Bronchial epithelial cell (primary cell): Measurements from ENCODE around the gene TMEM179. TPM values are rescaled to one million over a fixed set of nuclear protein-coding genes. Genes with fewer than 3 reads are reported as not detected.
A peak's percentile ranks its signal among the peaks of the same experiment; 100 is the strongest.

Source experiments
- DNase-seq: peaks from one replicate; pipeline ENCODE4 v3.0.0-alpha.2; 2010; ENCODE audit warnings: low read depth
- FAIRE-seq: peaks from 2 replicates; lab custom pipeline; 2011; peaks lifted over from hg19 to GRCh38; lab: Jason Lieb, UNC
- H3K27me3 ChIP-seq: 2 replicates; pipeline ENCODE4 v1.5.1; 2011; ENCODE audit warnings: low read length; ENCODE audit not compliant: control insufficient read depth, insufficient read depth
- H3K36me3 ChIP-seq: 2 replicates; pipeline ENCODE4 v1.5.1; 2011; ENCODE audit warnings: low read length; ENCODE audit not compliant: control insufficient read depth, insufficient read depth
- H3K4me3 ChIP-seq: 2 replicates; pipeline ENCODE4 v1.5.1; 2011; ENCODE audit warnings: mild to moderate bottlenecking, low read depth, low read length, control low read depth
- total RNA-seq: library from RNA; depleted of rRNA; stranded (reverse); fragments of >200 nt; gene quantifications from 2 replicates; pipeline ENCODE4 v1.2.1, GENCODE V29; 2014
- TF ChIP-seq, protein P1 (sequence below): IDR thresholded peaks from 2 replicates; pipeline ENCODE4 v1.5.1; 2011; ENCODE audit warnings: mild to moderate bottlenecking, moderate library complexity, low read length, control low read depth, inconsistent platforms; ENCODE audit not compliant: insufficient read depth, severe bottlenecking

Gene TMEM179
- total RNA-seq, 1 donor from 2014 or later: not detected

DNA sequence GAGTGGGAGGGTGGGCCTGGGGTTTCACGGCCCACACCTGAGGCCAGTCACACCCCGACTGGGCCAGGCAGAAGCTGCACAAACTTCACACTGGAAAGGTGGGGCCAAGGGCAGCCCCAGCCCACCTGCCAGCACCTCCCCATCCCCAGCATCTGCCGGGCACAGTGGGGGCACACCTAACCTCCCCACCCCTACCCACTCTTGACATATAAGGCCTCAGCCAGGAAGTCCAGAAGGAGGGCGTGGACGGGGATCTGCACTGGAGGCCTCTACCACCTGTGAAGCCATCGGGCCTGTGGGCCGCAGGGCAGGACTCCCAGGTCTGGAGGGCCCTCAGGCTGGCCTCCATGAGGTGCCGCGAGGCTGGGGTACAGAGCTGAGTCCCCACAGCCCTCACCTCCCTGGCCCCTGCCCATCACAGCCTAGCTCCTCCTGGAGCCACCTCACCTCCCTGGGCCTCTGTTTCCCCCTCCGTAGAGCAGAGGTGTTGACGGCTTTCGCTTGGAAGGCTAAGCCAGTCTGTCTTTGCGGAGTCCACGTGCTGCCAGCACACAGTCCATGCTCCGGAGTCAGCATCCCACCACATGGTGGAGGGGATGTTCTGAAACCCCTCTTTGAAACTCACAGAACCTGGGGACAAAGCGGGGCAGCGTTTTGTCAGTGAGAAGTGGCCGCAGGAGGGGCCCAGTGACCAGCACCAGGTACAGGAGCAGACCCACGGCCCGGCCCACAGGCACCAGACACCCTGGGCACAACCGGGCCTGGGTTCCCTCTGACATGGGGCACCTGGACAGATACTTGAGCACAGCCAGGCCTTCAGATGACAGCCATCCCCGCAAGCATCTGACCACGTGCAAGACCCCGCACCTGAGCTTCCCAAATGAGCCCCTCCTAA lies 46.7 kb upstream of the TMEM179 start:
- H3K4me3 ChIP-seq: no peak overlapping the region
- no peak for FAIRE-seq

DNA sequence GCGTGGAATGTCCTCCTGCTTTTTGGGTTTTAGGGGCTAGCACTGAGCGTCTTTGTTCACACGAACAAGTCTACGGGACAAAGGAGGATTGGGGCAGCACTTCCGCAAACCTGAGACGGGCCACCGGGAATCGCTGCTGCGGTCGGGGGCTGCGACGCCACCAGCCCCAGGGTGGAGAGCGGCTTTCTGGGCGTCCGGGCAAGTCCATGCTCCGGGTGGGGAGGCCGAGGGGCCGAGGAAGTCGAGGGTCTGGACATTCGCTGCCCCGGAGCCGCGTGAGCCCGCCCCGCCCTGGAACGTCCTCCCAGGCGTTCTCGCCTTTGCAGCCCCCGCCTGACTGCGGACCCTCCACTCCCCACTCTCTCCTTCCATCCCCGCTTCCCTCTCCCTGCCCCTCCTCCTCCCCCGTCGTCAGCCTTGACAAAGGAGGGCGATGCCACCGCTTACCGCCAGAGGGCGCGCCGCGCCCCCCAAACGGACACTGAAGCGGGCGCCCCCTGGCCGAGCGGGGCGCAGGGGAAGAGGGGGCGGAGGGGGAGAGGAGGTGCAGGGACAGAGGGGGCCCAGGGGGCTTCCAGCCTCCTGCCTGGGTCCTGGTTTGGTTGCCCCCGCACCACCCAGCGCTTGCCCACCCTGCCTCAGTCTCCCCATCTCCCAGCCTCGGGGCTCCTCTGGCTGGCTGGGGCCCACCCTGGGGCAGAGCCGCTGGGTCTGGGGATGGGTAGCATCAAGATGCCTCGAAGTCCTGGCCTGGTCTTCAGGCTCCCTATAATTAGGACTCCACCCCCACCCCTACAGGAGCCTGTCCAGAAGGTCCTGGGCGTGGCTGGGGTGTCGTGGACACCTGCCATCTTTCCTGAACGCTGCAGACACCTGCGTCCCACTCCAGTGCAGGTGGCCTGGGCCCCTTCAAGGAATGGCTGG lies 45.7 kb upstream of the TMEM179 start:
- DNase-seq: peak; percentile 17
- no peaks in the 10 kb centered on the region for H3K27me3 ChIP-seq
- no peak for FAIRE-seq
- no peaks in the 10 kb centered on the region for H3K36me3 ChIP-seq
- TF ChIP-seq, protein P1, sequence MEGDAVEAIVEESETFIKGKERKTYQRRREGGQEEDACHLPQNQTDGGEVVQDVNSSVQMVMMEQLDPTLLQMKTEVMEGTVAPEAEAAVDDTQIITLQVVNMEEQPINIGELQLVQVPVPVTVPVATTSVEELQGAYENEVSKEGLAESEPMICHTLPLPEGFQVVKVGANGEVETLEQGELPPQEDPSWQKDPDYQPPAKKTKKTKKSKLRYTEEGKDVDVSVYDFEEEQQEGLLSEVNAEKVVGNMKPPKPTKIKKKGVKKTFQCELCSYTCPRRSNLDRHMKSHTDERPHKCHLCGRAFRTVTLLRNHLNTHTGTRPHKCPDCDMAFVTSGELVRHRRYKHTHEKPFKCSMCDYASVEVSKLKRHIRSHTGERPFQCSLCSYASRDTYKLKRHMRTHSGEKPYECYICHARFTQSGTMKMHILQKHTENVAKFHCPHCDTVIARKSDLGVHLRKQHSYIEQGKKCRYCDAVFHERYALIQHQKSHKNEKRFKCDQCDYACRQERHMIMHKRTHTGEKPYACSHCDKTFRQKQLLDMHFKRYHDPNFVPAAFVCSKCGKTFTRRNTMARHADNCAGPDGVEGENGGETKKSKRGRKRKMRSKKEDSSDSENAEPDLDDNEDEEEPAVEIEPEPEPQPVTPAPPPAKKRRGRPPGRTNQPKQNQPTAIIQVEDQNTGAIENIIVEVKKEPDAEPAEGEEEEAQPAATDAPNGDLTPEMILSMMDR: peak; percentile 94
- H3K4me3 ChIP-seq: peak overlapping the region; percentile 40

More for the DNA sequence above, 46.7 kb upstream of the TMEM179 start:
- TF ChIP-seq, protein P1: no peak
- DNase-seq: no peak
- Histone ChIP-seq H3K27me3 (no peaks in the 10 kb centered on the region), H3K36me3 (no peaks in the 10 kb centered on the region)

DNA sequence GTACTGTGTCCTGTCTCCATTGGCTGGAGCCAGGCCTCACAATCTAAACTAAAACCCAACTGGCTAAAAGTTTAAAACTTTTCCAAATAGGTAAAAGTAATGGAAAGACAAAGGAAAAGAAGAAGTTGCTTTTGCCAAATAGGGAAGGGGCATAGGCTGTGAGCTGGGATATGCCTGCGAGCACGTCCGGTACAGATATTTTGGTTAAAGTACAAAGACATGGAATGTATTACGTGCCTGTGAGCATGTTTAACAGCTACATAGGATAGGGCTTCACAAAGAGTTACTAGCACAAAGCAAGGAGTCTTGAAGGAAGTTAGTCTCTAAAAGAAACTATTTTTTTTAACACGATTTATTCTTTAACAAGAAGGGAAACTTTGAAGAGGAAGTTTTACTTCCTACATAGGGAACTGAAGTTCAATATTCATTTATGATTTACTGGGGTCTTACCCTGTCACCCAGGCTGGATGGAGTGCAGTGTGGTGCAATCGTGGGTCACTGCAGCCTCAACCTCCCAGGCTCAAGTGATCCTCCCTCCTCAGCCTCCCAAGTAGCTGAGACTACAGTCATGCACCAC lies 43.0 kb upstream of the TMEM179 start:
- Histone ChIP-seq H3K27me3 (no peaks in the 10 kb centered on the region), H3K36me3 (no peaks in the 10 kb centered on the region), H3K4me3 (no peak overlapping the region)
- FAIRE-seq (no peak), DNase-seq (no peak)
- TF ChIP-seq, protein P1: no peak

DNA sequence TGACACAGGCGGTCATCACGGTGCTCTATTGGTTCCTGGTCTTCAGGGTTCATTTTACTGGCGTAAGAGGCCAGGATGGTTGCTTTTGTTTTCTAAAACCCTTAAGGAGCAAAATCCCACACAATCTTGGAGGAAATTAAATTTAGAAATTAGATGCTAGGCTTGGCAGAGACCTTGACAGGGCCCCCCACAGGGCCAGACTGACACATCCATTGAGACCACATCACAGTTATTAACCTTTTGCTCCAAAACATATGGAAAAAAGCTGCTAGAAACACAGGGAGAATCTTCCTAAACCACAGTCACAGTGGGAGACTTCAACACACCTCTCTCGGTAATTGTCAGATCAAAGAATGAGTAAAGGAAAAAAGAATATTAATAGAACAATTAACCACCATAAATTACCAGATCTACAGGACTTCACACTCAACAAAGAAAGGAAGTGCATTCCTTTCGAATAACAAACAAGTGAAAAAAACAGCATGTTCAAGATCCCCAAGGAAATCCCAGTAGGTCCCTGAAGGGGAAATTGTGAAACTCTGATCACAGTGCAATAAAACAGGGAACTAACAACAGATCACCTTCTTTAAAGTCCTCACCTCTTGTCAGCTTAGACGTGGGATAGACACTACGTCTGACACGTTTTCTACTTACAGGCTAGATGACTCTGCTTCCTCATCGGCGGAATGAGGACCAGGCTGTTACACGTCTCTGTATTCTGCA lies 40.2 kb upstream of the TMEM179 start:
- Histone ChIP-seq H3K4me3 (no peak overlapping the region), H3K36me3 (no peaks in the 10 kb centered on the region), H3K27me3 (no peaks in the 10 kb centered on the region)
- TF ChIP-seq, protein P1: no peak
- DNase-seq (peak; percentile 29), FAIRE-seq (no peak)

DNA sequence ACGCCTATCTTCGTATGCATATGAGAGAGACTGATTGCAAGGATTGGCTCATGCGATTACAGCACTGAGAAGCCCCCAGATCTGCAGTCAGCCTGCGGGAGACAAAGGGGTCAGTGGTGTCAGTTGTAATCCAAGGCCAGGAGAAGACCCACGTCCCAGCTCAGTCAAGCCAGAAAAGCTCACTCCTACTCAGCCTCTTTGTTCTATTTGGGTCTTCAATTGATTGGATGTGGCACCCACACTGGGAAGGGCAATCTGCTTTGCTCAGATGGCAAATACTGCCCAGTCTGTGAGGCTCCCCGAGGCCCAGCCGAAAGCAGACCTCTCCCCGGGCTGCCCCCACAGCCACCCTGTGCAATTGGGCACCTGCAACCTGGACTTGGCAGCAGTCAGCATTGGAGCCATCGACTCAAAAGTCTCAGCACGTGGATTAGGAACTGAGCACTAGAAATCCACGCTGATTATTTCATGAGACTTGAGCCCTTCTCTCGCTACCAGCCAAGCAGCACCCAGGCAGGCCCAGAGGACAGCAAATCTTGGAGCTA lies 39.6 kb upstream of the TMEM179 start:
- FAIRE-seq (no peak), DNase-seq (no peak)
- Histone ChIP-seq H3K36me3 (no peaks in the 10 kb centered on the region), H3K27me3 (no peaks in the 10 kb centered on the region), H3K4me3 (no peak overlapping the region)
- TF ChIP-seq, protein P1: no peak
